Activated T-helper 1 cell treated with anti-CD3 and anti-CD28 coated beads, Interleukin-12 subunit alpha, Interleukin-12 subunit beta, Interleukin-2, Interleukin-4 antibody, amounts not matched to agents 30 ng/mL and 10 ng/mL and 1 ng/mL, durations not matched to agents 14 hours and 24 hours and 36 hours (primary cell): ENCODE measurements around the gene FAM168B. TPM values are rescaled to one million over a fixed set of nuclear protein-coding genes. Genes with fewer than 3 reads are reported as not detected.

Experiments used
- DNase-seq: peaks from one replicate; pipeline ENCODE4 v3.0.0; 2021; ENCODE audit warnings: low spot score
- H3K27ac Mint-ChIP-seq: one replicate; pipeline ENCODE4 v1.8.0; 2021; ENCODE audit warnings: mild to moderate bottlenecking, mixed read lengths
- H3K27me3 Mint-ChIP-seq: one replicate; pipeline ENCODE4 v1.8.0; 2022; ENCODE audit warnings: mild to moderate bottlenecking, moderate library complexity, mixed read lengths; ENCODE audit not compliant: insufficient read depth
- H3K36me3 Mint-ChIP-seq: one replicate; pipeline ENCODE4 v1.8.0; 2021; ENCODE audit warnings: low read depth, mixed read lengths
- H3K4me1 Mint-ChIP-seq: one replicate; pipeline ENCODE4 v1.8.0; 2021; ENCODE audit warnings: low read depth, mixed read lengths
- H3K4me3 Mint-ChIP-seq: one replicate; pipeline ENCODE4 v1.8.0; 2021; ENCODE audit warnings: mild to moderate bottlenecking, moderate library complexity, mixed read lengths
- H3K9me3 Mint-ChIP-seq: one replicate; pipeline ENCODE4 v1.8.0; 2021; ENCODE audit warnings: mixed read lengths
- intact Hi-C: fragments of 100-400 bp; cut with micrococcal nuclease; formaldehyde crosslinking; loops from one replicate; pipeline ENCODE4 v1.15.1; 2024
- total RNA-seq: library from RNA; stranded (reverse); gene quantifications from 2 replicates; pipeline ENCODE4 v1.2.3, GENCODE V29; 2022

Gene FAM168B
- total RNA-seq, 1 donor from 2014 or later = 79.0 TPM

DNA sequence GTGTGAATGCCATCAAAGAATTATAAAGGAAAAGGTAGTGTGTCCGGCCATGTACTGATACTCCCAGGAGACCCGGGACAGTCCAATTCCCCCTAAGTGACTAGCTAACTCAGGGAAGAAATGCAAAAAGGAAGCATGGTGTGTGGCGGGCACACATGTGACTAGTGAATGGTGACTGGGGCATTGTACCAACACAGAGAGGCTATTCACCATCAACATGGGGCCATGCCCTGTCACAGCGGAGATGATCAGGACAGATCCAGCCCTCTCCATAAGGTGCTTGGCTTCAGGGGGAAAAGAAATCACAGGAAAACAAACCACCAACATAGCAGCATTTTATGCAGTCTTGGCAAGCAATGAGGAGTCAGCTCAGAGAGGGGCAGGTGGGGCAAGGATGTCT is 34.3 kb downstream of the FAM168B start:
- Mint-ChIP-seq H3K27me3 (no peaks in the 10 kb centered on the region), H3K4me3 (no peak overlapping the region), H3K27ac (no peak overlapping the region), H3K9me3 (no peaks in the 10 kb centered on the region), H3K4me1 (peaks cover 28% of the 10 kb centered on the region), H3K36me3 (peaks cover 29% of the 10 kb centered on the region)
- intact Hi-C loops = no loop called here
- no peak for DNase-seq

DNA sequence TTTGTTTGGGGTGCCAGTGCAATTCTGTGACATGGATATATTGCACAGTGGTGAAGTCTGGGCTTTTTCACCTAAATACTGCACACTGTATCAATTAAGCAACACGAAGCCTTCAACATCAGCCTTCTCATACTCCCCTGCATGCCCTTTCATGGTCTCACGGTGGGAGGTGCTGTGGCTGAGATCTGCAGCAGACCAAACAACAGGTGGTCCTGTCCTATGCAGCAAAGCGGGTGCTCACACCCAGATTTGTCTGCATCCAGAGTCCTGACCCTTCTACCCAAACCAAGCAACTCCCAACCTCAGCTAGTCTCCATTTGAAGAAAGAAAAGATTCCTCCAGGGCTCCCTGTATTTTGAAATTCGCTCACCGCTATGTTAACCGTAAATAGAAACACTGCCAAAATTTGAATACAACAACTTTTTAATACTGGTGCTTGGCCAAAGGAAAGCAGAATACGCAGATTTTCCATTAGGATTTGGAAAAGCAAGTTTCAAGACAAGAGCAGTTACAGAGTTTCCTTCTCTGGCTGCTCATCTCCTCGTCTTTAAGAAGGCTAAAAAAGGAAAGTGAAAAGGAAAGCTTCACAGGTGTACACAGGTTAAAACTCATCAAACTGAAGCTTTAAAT is 34.9 kb downstream of the FAM168B start:
- intact Hi-C loops = no loop called here
- Mint-ChIP-seq H3K4me3 (no peak overlapping the region), H3K9me3 (no peaks in the 10 kb centered on the region), H3K27me3 (no peaks in the 10 kb centered on the region), H3K4me1 (peaks cover 25% of the 10 kb centered on the region), H3K36me3 (peaks cover 27% of the 10 kb centered on the region), H3K27ac (no peak overlapping the region)
- DNase-seq = no peak

DNA sequence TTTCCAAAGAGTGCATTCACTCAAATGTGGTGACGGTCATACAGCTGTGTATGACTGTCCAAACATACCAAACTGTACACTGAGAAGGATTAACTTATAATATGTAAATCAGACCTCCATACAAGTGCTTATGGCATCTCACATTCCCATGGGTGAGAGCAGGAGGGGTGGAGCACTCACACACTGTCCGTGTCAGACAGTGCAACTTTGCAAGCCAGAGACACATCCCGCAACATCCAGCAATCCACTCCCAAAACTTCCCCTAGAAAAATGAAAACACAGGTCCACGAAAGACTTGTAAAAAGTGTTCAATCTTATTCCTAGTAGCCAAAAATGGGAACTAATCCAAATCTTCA is 36.4 kb downstream of the FAM168B start:
- H3K9me3 Mint-ChIP-seq = no peaks in the 10 kb centered on the region
- H3K27me3 Mint-ChIP-seq = no peaks in the 10 kb centered on the region
- peaks cover 33% of the 10 kb centered on the region for H3K36me3 Mint-ChIP-seq
- H3K4me3 Mint-ChIP-seq = no peak overlapping the region
- DNase-seq = no peak
- no peak overlapping the region for H3K27ac Mint-ChIP-seq
- peaks cover 19% of the 10 kb centered on the region for H3K4me1 Mint-ChIP-seq
- intact Hi-C loops = no loop called here

DNA sequence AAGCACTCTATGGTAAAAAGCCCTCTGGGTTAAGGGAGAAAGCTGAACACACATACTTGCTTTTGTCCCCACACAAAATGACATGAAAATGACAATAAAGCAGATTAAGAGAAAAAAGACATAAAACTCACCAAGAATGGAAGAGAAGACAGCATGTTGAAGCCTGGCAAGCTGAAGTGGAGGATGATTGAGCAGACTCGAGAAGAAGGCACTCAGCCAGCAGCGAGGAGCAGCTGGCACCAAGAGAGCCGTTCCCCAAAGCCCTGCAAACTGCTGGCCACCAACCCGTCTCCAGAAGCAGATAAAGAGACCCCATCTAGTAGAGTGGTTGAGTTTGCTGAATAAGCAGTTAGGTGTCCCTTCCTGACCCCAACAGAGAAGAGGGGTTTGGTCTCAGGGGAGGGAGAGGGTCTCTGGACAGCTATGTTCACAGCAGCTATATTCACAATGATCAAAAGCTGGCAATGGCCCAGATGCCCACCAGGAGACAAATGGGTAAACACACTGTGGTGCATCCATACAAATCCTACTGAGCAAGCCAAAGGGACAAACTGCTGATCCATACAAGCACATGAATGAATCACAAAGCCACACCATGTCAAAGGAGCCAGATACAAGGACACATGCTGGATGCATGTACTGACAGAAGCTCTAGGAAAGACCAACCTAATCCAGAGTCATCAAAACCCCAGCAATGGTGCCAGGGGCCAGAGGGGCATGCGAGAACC is 36.9 kb downstream of the FAM168B start:
- no peaks in the 10 kb centered on the region for H3K9me3 Mint-ChIP-seq
- H3K27me3 Mint-ChIP-seq = no peaks in the 10 kb centered on the region
- H3K4me1 Mint-ChIP-seq = peaks cover 17% of the 10 kb centered on the region
- peaks cover 37% of the 10 kb centered on the region for H3K36me3 Mint-ChIP-seq
- no peak for DNase-seq
- H3K27ac Mint-ChIP-seq = no peak overlapping the region
- intact Hi-C loops = no loop called here
- no peak overlapping the region for H3K4me3 Mint-ChIP-seq

DNA sequence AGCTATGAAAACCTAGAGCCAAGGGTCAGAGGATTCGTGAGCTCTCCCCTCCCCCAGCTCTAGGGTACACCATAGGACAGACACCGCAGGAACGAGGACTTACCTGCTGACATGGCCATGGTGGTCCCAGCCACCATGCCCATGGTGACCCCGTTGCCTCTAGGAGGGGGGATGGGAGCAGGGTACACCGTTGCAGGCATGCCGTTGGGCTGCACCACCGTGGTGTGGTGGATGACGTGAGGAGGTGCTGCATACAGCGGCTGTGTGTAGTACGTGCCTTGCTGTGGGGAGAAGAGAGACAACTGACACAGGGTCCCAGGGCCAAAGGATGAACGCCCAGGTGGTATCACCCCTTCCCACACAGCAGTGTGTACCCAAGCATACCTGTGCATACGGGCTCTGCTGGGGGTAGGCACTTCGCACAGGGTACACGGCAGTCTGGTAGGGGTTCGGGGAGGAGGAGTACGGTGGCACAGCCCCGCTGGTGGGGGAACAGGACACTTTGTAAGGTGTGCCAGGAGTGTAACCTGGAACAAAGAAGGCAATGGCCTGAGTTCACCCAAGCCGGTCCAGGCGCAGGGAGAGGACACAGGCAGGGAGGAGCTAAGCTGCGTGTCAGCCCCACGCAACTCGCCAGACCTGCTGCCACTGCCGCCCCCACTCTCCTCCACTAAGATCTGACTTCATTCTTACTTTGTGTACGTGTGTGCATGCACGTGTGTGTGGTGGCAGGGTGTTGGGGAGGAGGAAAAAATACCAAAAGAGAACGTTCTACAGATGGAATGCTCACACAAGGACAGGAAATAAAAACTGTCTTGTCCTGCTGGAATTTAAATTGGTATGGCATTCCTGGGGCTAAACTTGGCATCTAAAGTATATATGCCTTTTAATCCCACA is 37.8 kb downstream of the FAM168B start:
- intact Hi-C loops = no loop called here
- H3K36me3 Mint-ChIP-seq = peaks cover 37% of the 10 kb centered on the region
- no peak for DNase-seq
- H3K4me1 Mint-ChIP-seq = peaks cover 17% of the 10 kb centered on the region
- no peak overlapping the region for H3K27ac Mint-ChIP-seq
- H3K27me3 Mint-ChIP-seq = no peaks in the 10 kb centered on the region
- H3K9me3 Mint-ChIP-seq = no peaks in the 10 kb centered on the region
- no peak overlapping the region for H3K4me3 Mint-ChIP-seq

DNA sequence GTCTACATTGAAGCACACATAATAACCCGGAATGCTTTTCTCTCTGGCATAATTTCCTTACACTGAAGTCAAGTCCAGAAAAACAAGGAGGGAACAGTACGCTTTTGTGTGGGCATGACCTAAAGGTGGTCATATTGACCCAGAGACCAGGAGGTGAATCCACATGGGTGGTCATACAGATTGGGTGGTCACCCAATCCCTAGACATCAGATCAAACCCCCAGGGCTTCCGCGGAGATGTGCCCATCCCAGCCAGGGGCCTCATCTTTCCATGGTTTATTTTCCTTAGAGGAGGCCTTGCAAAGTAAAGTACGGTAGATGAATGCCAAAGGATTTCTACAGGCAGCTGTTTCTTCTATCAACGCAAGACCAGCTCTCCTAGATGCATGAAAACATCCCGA is 38.8 kb downstream of the FAM168B start:
- H3K27me3 Mint-ChIP-seq = no peaks in the 10 kb centered on the region
- peaks cover 17% of the 10 kb centered on the region for H3K4me1 Mint-ChIP-seq
- no peak for DNase-seq
- no peaks in the 10 kb centered on the region for H3K9me3 Mint-ChIP-seq
- H3K4me3 Mint-ChIP-seq = no peak overlapping the region
- peaks cover 35% of the 10 kb centered on the region for H3K36me3 Mint-ChIP-seq
- H3K27ac Mint-ChIP-seq = no peak overlapping the region
- intact Hi-C loops = no loop called here

DNA sequence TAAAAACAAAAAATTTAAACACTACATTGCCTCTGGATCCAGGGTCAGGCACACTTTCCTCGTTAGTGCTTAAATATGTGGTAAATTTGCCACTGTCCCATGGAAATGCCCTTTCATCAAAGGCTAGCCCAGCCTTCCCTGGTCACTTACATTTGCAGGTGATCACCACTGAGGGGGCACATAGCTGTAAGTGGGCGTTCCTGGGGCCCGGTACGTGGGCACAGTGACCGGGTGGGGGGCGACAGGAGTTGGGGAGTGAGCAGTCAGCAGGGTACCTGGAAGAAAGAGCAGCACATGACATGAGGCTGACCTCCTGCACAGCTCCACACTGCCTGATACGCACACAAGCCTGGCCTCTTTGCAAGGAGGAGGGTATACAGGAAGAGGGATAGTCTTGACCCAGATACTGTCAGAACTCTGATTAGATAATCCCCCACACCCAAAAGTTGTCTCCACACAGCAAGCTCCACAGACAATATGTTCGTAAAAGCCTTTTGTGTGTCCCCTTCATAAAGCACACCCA is 40.5 kb downstream of the FAM168B start:
- no peaks in the 10 kb centered on the region for H3K9me3 Mint-ChIP-seq
- no peaks in the 10 kb centered on the region for H3K27me3 Mint-ChIP-seq
- intact Hi-C loops = no loop called here
- H3K4me1 Mint-ChIP-seq = peaks cover 8% of the 10 kb centered on the region
- H3K36me3 Mint-ChIP-seq = peaks cover 31% of the 10 kb centered on the region
- H3K4me3 Mint-ChIP-seq = no peak overlapping the region
- no peak for DNase-seq
- no peak overlapping the region for H3K27ac Mint-ChIP-seq

DNA sequence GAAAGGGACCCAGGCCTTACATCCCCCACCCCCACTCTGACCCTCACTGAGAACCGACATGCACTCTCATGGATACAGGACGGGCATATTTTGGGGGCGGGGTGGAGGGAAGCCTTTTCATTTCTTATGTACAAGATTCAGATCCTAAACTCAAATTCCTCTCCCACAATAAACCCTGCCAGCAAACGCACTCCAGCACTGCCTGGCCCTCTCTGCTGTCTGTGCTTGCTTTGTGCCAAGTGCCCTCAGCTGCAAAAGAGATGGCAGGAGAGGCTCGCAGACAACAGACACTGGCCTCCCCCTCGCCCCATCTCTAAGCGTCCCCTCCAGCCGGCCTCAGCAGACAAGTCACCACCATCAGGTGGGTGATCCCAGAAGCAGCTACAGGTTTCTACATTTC is 42.4 kb downstream of the FAM168B start:
- Mint-ChIP-seq H3K27ac (no peak overlapping the region), H3K27me3 (no peaks in the 10 kb centered on the region), H3K9me3 (no peaks in the 10 kb centered on the region), H3K4me3 (no peak overlapping the region), H3K36me3 (peaks cover 20% of the 10 kb centered on the region), H3K4me1 (no peaks in the 10 kb centered on the region)
- intact Hi-C loops = no loop called here
- DNase-seq = no peak

DNA sequence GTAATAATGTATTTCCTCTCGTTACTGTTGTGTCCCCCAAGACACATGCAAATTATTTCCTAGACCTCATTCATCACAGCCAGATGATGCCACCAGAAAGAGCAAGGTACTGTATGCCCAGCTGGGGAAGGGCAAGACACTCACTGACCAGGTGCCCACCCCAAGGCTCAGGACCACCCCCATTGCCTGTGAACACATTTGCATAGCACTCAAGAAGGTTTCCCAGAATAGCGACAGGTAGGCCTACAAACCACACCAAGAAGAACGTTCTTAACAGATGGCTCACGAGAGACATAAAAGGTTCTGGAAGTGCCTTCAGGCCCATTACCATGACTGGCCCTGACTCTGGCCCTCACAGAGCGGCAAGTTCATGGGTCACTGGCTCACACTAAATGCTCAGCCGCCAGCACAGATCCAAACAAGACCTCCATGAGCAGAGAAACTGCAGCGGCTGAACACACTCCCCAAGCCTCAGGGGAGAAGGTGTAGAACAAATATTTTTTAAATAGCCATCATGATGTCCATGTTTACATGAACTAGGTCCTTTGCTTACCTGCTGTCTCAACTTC is 44.0 kb downstream of the FAM168B start:
- Mint-ChIP-seq H3K9me3 (no peaks in the 10 kb centered on the region), H3K4me3 (no peak overlapping the region), H3K36me3 (peaks cover 16% of the 10 kb centered on the region), H3K4me1 (no peaks in the 10 kb centered on the region), H3K27ac (no peak overlapping the region), H3K27me3 (no peaks in the 10 kb centered on the region)
- intact Hi-C loops = no loop called here
- no peak for DNase-seq

DNA sequence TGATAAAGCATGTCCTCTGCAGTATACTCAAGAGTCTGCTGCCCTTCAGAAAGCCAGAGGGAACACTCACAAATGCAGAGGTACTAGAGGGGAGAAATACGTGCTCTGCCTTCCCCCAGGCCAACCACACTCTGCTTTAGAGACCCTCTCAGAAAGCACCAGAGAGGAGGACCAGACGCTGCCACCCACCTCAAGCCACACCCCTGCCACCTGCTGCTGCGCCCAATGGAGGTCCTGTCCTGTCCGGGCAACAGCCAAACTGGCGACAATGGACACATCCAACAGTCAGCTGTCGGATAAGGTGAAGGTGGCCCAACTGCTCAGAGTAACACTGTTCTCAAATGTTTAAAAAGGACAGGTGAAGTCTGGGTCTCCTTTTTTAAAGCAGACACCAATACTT is 44.6 kb downstream of the FAM168B start:
- Mint-ChIP-seq H3K4me1 (no peaks in the 10 kb centered on the region), H3K4me3 (no peak overlapping the region), H3K36me3 (peaks cover 16% of the 10 kb centered on the region), H3K27me3 (no peaks in the 10 kb centered on the region), H3K9me3 (no peaks in the 10 kb centered on the region), H3K27ac (no peak overlapping the region)
- no peak for DNase-seq
- intact Hi-C loops = no loop called here

DNA sequence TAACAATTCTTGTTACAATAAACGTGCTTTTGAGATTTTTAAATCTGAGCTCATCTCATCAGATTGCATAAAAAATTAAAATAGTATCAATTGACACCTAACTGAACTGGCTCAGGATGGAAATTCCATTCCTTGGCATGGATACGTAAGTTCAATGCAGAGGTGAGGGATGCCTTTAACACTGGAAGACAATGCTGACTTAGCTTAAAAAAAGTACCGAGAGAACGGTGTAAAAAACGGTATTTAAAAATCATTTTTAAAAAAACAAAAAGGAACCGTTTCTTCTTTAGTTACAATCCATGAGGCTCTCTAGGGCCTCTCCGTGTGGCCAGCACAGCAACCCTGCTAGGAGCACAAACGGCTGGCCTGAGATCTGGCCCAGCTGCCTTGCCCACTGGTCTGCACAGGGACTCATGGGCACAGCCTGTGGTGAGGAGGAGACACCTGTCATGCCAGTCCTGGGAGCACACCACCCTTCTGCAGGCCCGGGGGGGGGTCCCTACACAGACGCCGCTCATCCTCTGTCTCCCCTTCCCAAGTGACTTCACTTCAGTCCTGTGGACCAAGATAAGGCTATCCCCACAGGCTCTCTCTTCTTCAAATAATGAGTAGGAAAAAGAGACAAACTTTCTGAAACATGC is 45.2 kb downstream of the FAM168B start:
- no peak for DNase-seq
- Mint-ChIP-seq H3K9me3 (no peaks in the 10 kb centered on the region), H3K4me3 (no peak overlapping the region), H3K4me1 (no peaks in the 10 kb centered on the region), H3K36me3 (peaks cover 16% of the 10 kb centered on the region), H3K27me3 (no peaks in the 10 kb centered on the region), H3K27ac (no peak overlapping the region)
- intact Hi-C loops = no loop called here

DNA sequence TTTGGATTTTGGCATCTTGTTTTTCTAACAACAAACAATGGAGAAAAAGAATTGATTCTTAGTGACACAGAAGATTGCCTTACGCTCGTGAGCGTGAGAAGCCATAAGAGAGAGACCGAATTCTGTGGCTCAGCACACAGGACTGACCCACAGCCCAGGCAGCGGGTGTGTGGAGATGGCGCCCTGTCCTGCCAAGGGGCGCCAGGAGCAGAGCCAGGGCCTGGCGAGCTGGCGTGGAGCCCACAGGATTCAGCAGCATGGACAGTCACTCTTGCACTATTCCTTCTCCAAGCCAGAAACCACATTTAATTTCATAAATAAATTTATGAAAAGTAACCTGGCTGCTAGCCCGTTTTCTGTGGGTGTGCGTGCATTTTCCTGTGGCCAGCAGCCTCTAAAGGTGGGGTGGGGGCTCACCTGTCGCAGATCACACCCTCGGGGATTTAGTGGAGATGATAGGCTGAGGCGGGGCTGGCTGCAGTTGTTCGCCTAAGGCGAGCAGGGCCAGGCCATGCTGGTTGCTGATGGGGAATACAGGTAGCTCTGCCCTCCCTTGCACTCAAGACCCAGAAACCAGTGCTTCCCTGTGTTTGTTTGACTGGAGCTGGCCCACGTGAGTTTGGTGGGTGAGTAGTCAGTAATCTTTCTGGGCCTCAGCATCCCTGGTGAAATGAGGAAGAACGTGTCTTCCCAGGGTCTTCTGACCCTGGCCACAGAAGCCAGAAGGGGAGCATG is 46.2 kb downstream of the FAM168B start:
- Mint-ChIP-seq H3K36me3 (peaks cover 8% of the 10 kb centered on the region), H3K4me3 (no peak overlapping the region), H3K4me1 (peaks cover 4% of the 10 kb centered on the region), H3K27me3 (no peaks in the 10 kb centered on the region), H3K27ac (no peak overlapping the region), H3K9me3 (no peaks in the 10 kb centered on the region)
- intact Hi-C loops = no loop called here
- DNase-seq = no peak
